Panc1 (cell line): ENCODE measurements around the gene MYL10.

Experiments
- POLR2AphosphoS5 ChIP-seq: IDR thresholded peaks from 2 replicates; pipeline ENCODE4 v1.6.1; 2012; ENCODE audit warnings: mild to moderate bottlenecking, low read depth, low read length, moderate library complexity
- SIN3A ChIP-seq: IDR thresholded peaks from 2 replicates; pipeline ENCODE4 v1.6.1; 2012; ENCODE audit warnings: low read depth, mild to moderate bottlenecking, low read length, moderate library complexity, borderline replicate concordance; ENCODE audit not compliant: insufficient read depth
- TCF7L2 ChIP-seq: IDR thresholded peaks from 2 replicates; pipeline ENCODE4 v1.6.1; 2011; ENCODE audit warnings: mild to moderate bottlenecking, low read depth, low read length, inconsistent platforms
- TF ChIP-seq, protein P1 (sequence below): fragments of 450-650 bp; IDR thresholded peaks from 2 replicates; pipeline ENCODE4 v1.5.1; 2017; ENCODE audit warnings: mild to moderate bottlenecking
- TF ChIP-seq, protein P2 (sequence below), 2 experiments: IDR thresholded peaks; 2 replicates each; pipeline ENCODE4 v1.6.1; 2011 to 2012; ENCODE audit warnings: low read depth in 2 of 2, control low read depth in 1 of 2, low read length in 1 of 2, mild to moderate bottlenecking in 1 of 2, moderate library complexity in 1 of 2; ENCODE audit not compliant: insufficient read depth in 1 of 2

- TF ChIP-seq, protein P1, sequence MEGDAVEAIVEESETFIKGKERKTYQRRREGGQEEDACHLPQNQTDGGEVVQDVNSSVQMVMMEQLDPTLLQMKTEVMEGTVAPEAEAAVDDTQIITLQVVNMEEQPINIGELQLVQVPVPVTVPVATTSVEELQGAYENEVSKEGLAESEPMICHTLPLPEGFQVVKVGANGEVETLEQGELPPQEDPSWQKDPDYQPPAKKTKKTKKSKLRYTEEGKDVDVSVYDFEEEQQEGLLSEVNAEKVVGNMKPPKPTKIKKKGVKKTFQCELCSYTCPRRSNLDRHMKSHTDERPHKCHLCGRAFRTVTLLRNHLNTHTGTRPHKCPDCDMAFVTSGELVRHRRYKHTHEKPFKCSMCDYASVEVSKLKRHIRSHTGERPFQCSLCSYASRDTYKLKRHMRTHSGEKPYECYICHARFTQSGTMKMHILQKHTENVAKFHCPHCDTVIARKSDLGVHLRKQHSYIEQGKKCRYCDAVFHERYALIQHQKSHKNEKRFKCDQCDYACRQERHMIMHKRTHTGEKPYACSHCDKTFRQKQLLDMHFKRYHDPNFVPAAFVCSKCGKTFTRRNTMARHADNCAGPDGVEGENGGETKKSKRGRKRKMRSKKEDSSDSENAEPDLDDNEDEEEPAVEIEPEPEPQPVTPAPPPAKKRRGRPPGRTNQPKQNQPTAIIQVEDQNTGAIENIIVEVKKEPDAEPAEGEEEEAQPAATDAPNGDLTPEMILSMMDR, result no peak
- TF ChIP-seq, protein P2, sequence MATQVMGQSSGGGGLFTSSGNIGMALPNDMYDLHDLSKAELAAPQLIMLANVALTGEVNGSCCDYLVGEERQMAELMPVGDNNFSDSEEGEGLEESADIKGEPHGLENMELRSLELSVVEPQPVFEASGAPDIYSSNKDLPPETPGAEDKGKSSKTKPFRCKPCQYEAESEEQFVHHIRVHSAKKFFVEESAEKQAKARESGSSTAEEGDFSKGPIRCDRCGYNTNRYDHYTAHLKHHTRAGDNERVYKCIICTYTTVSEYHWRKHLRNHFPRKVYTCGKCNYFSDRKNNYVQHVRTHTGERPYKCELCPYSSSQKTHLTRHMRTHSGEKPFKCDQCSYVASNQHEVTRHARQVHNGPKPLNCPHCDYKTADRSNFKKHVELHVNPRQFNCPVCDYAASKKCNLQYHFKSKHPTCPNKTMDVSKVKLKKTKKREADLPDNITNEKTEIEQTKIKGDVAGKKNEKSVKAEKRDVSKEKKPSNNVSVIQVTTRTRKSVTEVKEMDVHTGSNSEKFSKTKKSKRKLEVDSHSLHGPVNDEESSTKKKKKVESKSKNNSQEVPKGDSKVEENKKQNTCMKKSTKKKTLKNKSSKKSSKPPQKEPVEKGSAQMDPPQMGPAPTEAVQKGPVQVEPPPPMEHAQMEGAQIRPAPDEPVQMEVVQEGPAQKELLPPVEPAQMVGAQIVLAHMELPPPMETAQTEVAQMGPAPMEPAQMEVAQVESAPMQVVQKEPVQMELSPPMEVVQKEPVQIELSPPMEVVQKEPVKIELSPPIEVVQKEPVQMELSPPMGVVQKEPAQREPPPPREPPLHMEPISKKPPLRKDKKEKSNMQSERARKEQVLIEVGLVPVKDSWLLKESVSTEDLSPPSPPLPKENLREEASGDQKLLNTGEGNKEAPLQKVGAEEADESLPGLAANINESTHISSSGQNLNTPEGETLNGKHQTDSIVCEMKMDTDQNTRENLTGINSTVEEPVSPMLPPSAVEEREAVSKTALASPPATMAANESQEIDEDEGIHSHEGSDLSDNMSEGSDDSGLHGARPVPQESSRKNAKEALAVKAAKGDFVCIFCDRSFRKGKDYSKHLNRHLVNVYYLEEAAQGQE (IDR thresholded peaks at IDR 0.05; ENCODE audit: insufficient read depth in 1 of 2, low read depth in 2 of 2, low read length in 1 of 2), result no peak
- no peak for TF ChIP-seq POLR2AphosphoS5
- TF ChIP-seq TCF7L2, result no peak
- no peak for TF ChIP-seq SIN3A
Observed at GRCh38 chr7:101622609-101623173, 6.4 kb downstream of the MYL10 start.
